MM.1S (cell line): Measurements from ENCODE around the gene GRIK5.

Experiments
- CTCF ChIP-seq: fragments of 300-600 bp; sonication (generic); IDR thresholded peaks from 2 replicates; pipeline ENCODE4 v1.5.1; 2016; ENCODE audit warnings: antibody characterized with exemption, low read length, mixed read lengths
- EZH2 ChIP-seq: fragments of 300-600 bp; sonication (generic); optimal IDR thresholded peaks from 2 replicates; pipeline ENCODE3; 2017; ENCODE audit warnings: low read depth, mild to moderate bottlenecking, antibody characterized with exemption, low read length, mixed read lengths
- EZH2phosphoT487 ChIP-seq: fragments of 300-600 bp; sonication (generic); IDR thresholded peaks from 2 replicates; pipeline ENCODE4 v1.6.1; 2018; ENCODE audit warnings: antibody characterized with exemption, low read length

DNA sequence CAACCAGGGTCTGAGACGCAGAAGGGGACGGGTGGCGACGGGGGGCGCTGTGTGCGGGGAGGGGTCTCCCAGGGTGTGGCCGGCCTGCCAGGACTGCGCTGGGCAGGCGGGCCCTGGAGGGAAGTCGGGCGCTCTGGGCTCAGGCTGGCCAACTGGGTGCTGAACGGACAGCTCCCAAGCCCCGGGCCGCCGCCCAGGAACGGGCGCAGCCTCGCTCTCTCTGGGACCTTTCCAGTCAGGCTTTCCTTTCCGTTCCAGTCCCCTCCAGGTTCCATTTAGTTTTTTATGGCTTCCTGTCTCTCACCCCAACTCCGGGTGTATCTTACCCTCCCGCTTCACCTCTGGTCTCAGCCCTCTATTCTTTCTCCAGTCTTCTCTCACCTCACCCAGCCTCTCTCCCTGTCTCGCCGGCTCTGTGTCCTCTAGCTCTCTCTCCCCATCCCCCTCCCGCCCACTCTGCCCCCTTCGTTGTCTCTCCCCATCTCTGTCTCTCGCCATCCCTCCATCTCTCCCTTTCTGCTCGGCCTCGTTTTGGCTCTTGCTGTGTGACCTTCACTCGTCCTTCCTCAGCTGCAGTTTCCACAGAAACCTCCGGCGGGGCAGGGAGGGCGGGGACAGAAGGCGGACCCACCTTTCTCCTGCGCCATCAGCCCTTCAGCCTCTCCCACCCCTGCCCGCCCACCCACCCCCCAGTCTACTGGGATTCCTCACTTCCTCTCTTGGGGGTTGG is 72.7 kb downstream of the GRIK5 start:
- TF ChIP-seq EZH2 (no peak), CTCF (no peak), EZH2phosphoT487 (no peak)
